GM18498 (cell line): ENCODE measurements around the gene VWF.

ENCODE experiments used
- ATAC-seq: cut with Tn5 transposase; IDR thresholded peaks from one replicate; pipeline ENCODE4 v1.9.1; 2021; ENCODE audit warnings: mild to moderate bottlenecking, moderate library complexity; ENCODE audit not compliant: unreplicated experiment

Gene VWF

DNA sequence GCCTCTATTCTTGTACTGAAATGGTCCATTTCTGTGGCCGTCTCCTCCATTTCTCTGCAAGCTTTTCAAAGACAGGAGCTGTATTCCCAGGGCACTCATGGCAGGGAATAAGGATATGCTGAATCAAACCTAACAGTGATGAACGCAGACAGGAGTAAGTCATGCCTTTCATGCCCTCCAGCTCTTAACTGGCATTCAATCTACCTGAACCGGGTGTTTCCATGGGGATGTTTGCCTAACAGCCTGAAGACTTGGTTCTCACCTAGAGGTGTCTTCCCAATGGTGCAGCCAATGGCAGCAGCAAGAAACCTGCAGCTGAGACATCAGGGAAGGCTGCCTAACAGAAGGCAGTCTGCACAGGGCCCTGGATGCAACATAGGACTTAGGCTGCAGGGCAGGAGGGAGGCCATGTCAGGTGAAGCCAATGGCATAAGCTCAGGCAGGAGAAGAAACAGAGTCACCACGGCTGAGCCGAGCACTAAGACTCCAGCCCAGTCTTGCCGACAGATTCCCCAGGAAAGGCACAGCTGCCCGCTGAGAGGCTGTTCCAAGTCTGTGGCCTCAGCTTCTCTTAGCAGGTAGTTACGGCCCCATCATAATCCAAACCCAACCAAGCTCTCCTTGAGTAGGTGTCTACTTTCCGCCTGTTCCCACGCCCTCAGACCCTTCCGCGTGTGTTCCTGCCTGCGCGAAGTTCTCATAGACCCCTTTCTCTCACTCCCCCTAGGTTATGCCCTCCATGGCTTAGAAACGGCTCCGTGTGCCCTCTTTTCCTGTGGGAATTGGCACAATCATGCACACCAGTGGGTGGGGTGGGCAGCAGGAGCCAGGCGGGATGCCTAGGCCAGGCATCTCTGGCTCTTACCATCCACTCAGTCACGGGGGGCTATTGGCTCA is 44.1 kb downstream of the VWF start:
- ATAC-seq, result no peak

DNA sequence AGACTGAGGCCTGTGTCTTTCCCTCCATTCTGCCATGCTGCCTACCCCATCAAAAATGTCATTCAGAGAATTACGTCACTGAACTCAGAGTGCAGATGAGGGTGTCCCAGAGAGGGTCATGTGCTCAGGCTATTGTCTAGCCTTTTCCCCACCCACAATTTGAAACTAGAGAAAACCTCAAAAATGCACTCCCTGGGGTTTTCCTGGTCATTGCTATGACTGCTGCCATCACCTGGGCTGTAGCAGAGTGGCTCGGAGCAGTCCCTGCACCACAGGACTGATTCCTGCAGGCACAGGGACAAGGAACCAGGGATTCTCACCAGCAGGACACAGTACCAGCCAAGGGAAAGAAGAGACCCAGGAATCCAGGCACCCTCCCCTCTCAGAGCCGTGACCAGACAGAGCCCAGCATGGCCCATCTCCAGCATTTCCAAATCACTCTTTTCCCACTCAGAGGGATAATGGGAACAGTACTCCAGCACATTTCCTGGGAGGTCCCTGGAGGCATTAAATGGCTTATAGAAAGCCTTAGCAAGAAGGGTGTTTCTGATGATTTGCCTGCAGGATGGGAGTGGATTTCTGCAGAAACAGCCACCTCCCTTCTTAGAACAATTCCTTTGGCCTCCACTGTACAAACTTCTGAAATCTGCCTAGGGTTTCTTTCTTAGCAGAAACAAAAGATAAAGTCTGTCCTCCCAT is 45.9 kb downstream of the VWF start:
- ATAC-seq, result no peak

DNA sequence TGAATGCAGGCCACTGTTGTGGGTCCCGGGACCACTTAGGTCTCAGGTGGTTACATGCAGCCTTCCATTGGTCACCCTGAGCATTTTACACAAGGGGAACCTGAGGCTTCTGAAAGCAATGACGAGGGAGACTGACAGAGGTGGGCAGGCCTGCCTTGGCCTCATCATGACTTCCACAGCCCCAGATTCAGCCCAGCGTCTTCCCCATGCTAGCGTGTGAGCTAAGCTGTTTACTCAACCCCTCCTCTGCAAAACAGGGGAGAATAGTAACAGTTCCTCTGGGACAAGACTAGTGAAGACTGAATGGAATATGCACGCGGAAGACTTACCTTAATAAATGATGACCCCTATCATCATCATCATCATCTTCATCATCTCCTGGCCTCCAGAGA is 46.8 kb downstream of the VWF start:
- ATAC-seq, result no peak

DNA sequence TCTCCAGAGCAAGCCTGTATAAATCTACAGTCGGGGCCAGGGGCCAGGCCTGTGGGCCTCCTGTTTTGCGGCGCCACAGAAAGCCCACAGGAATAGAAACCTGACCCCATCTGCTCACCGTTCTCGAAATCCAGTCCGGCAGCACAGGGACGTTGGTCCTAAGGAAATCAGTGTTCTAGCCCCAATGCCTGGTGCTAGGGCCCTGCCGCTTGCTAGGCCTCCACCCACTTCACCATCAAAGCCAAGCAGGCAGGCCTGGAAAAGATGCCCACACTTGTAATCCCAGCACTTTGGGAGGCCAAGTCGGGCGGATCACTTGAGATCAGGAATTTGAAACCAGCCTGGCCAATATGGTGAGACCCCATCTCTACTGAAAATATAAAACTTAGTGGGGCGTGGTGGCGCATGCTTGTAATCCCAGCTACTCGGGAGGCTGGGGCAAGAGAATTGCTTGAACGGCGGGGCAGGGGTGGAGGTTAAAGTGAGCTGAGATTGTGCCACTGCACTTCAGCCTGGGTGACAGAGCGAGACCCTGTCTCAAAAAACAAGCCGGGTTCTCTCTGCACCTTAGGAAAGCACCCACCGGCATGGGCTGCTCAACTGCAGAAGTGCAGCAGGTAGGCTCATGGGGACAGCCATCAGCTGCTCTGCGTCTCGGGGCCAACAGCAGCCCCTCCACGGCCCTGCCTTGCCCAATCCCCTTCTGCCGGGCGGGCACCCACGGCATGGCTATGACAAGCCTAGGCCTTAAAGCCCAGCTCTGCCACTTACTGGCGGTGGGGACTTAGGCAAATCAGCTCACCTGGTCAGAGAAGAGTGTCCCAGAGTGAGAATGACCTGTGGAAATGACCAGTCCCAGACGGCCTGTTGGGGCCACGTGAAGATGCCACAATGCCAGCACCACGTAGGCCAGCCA is 47.4 kb downstream of the VWF start:
- ATAC-seq, result no peak

DNA sequence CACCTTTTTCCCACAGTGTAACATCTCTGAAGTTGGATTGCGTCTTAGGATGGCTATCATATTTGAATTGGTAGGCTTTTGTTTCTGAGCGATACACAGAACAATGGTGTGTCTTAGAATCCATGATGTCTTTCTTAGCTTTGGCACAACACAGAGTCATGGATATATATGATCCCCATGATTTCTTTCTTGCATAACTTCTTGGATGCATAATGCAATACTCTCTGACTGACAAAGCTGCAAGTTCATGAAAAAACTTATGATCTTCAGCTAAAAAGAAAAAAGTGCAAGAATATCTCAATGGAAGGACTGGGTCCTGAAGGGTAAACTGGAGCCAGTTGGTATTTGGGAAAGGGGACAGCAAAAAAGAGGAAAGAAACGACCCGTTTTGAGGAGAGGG is 48.1 kb downstream of the VWF start:
- ATAC-seq, result no peak

DNA sequence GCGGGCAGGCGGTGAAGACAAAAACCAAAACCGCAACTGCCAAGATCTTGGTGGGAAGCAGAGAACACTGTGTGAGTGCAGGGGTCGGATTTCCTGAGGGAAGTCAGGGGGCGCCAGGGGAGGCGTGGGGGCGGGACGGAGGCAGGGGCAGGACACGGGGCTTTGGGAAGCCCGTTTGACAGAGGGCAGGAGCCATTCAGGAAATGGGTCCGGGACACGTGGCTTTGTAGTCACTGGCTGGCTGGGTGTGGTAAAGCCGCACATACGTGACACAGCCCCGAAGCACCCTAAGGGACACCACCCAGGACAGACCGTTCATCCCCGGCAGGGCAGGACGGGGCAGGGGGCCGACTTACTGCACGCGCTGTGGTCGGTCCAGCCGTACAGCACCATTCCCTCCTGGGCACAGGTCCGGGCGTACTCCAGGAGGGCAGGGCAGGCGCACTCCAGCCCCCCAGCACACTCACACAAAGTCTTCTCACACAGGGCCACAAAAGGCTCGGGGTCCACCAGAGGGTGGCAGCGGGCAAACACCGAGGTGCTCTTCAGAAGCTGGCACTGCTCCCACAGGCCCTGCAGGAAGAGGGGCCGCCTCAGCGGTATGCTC is 49.4 kb downstream of the VWF start:
- ATAC-seq, result no peak

DNA sequence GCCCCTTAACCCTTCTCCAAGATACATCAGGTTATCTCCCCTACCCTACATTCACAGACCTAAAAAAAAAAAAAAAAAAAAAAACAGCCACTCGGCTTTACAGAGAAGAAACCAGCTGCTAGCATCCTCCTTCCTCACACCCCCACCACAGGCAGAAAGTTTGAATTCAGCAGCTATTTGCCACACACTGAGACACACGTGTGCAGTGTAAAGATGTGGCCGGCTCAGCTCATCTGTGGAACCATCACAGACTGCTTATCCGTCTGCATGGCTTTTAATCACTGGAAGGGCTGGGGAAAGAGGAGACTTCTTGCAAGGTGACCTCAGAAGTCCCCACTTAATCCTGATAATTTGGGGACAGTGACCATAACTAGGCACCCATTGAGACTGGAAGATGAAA is 50.0 kb downstream of the VWF start:
- ATAC-seq, result no peak

DNA sequence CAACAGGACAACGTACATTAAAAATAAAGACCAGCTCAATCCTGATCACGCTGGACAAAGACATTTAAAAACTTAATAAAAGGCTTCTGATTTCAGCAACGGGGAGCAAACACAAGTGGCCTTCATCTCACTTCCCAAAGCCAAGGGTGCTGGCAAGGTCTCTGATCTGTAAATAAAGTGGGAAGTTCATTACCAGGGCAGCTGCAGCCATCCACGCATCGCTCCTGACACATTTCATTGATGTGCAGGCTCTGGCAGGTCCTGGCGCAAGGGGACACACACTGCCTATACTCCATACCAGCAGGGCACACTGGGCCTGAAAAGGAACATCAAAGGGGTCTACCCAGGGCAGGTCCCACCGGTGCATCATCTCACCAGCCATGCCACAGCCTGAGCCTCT is 51.0 kb downstream of the VWF start:
- no peak for ATAC-seq

DNA sequence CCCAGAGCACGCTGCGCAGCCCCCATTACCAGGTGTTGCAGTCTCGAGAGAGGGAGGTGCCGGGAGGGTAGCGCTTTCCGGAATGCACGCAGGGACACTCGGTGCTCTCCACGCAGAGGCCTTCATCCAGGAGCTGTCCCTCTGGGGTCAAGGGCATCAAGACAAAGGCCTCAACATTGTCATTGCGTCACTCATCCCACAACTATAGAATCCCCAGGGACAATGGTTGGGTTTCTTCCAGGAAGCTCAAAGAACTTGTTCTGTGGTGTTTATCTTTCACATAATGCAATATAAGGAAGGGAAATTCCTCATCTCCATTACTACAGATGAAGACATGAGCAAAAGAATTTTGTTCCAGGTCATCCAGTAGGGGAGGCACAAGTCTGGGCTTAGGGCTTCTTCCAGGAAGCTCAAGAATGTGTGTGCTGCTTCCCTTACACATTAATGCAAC is 52.1 kb downstream of the VWF start:
- no peak for ATAC-seq

DNA sequence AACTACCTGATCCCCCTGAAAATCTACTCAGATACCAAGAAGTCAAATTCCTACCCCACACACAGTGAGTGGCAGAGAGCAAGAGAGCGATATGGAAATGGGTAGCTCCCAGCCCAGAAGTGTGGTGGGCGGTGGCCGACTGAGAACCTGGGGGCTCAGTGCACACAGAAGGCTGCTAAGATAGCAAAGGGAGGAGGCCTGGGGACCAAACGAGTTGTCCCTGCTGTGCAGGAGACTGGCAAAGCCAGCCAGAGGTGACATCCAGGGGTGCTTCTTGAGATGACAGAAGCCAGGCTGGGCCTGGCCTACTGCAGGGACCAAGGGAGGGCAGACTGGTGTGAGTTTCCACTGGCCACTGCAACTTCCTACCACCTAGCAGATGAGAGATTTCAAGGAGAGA is 52.9 kb downstream of the VWF start:
- no peak for ATAC-seq

DNA sequence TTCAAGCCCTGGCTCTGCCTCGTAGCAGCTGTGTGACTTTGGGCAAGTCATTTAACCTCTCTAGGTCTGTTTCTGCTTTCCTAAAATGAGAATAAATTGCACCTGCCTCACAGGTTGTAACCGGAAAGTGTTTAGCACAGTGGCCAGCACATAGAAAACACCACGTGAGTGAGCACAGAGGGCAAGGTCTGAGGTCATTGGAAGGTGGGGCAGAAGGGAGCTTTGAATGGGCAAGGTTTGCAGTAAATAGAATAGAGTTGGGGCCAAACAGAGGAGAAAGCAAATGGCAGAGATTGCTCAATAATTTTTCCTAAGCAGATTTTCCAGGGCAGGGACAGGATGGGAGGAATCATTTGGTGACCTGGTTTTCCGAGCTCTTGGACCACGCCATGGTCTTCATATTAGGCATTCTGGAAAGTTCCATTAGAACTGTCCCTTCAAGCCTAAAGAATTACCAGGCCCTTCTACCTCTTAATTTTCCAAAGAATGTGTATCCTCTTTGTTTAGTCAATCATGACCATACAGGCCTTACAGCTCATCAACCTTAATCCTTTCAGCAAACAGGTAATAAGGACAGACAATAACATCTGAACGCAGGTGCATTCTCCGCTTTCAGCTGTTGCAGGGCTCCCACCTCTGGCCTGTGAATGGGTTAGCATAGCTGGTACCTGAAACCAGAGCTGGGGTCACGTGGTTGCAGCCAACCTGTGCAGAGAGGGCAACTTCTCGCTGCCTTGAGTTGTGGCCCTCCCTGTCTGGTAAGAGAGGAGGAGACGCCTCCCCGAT is 53.8 kb downstream of the VWF start:
- ATAC-seq, result no peak

DNA sequence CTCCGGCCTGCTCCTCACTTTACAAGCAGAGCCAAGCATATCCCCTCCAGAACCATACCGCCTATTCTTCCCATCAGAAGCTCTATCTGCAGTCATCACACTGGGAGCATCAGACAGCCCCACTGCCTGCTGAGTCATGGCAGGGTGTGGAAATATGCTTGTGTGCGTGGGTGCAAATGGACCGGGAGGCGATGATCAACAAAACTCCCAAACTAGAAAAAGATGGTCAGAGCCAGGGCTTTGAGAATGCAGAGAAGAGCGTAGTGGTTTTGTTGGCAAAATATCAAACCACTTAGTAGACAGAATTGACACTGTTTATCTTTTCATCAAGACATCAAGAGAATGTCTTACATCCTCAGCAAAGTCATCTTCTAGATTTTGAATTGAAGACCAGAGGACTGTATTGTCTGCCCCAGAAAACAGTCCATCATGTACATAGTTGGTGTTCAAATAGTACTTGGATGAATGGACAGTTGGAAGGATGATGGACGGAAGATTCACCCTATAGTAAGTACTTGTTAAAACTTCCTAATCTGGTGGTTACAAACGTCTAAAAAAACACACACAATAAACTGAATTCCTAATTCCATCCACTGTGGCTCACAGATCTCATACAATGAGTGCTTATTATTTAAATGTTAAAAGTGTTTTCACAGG is 54.9 kb downstream of the VWF start:
- ATAC-seq, result no peak

DNA sequence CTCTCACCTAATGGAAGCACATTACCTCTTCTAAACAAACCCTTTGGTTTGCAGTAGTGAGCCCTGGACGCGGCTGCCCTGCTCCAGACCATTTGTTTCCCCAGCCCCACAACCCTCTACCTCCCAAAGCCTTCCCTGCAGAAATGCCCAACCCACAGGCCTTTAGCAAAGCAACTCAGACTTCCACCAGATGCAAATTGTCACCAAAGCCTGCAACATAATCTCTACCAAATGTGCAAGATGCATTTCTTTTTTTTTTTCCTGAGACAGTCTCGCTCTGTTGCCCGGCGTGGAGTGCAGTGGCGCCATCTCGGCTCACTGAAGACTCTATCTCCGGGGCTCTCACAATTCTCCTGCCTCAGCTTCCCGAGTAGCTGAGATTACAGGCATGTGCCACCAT is 56.2 kb downstream of the VWF start:
- ATAC-seq, result no peak

DNA sequence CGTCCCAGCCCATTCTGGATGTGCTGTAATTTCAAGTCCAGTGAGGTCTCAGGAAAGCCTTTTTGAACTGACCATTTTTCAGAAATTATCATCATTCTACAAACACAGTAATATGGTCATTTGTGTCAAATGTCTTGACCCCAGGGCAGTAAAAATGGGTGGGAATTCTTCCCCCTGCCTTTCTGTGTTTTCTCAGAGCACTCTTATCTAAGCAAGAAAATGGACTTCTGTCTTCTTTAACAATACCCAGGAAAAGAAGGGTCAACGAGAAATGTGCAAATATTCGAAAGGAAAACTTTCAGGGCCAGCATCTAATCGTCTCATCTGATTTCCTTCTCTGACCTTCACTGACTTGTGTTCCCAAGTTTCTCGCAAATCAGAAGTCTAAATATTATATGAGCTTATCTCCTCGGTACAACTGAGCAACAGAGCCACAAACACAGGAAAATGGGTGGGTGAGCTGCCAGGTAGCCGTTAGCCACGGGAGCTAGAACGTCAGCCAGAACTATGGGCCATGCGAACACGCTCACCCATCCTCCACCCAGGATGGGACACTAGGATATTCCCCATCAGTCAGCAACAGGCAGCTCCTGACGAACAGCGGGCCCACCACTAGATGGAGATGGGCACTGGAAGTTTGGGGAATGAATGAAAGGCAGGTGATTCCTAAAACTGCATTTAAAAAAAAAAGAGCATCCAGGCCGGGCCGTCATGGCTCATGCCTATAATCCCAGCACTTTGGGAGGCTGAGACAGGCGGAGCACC is 57.1 kb downstream of the VWF start:
- no peak for ATAC-seq

DNA sequence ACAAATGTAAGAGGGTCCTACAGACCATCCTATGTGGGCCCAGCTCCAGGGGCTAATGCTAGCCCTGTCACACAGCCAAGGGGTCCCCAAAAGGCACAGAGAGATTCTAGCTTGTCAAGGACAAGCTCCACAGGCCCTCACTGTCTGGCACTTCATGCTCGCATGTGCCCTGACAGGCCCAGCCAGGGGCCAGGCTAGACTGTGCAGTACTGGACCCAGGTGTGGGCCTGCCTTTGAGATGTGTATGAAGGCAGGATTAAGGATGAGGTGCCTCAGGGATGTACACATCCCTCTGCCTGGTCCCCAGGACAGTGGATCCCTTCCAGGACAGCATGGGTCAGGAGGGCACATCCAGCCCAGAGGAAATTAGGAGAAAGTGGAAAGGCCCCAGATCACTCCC is 57.8 kb downstream of the VWF start:
- ATAC-seq, result no peak

DNA sequence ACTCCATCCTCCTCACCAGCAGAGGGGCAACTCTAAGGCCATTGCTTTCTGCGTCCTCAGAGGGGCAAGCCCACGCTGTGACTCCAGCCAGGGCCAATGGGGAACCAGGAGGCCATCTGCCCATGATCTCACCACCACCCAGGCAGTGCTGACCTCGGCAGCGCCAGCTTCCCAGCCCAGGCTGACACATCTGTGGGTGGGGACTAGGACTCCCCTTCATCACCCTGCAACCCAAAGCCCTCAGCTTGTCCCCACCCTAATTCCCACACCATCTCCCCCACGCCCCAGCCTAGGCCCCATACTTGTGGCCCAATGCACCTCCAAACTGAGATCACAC is 58.6 kb downstream of the VWF start:
- no peak for ATAC-seq

DNA sequence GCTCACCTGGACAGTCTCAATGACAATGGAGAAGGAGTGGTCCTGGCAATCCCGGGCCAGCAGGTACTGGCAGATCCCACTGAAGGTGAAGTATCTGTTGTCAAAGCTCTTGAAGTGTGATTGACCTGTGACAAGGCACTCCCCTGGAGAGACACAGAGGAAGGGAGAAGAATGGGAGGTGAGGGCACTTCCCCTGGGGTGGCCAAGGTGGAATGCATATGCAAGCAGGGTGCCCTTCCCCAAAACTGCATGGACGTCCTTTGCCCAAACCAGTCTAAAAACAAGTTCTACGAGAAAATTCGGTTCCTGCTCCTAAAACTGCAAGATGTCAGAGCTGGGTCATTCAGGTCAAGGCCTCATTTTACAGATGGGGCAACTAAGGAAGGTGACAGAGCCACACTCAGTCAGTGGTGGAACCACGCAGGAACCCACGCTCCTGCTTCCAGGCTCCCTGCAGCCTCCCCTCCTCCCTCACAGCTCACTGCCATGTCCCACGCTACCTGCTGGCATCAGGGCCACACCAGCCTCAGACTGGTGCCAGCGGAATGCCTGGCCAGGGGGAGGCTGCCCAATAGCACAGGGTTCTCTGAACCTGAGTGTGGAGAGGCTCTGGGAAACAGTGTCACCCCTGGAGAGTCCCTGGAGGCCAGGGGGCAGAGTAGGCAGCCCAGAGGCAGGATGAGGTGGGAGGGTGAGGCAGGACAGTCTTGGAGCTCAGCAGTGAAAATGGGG is 59.2 kb downstream of the VWF start:
- ATAC-seq, result no peak
